GM20000 (cell line): ENCODE measurements around the gene WFDC8.

Source experiments
- DNase-seq: peaks from one replicate; pipeline ENCODE4 v3.0.0; 2012; ENCODE audit warnings: low spot score
- CTCF ChIP-seq: IDR thresholded peaks from 2 replicates; pipeline ENCODE4 v1.5.1; 2012; ENCODE audit warnings: mild to moderate bottlenecking, control low read depth; ENCODE audit errors: extremely low read depth, missing control alignments

Gene WFDC8

GRCh38 chr20:45523821-45524220 is 55.3 kb downstream of the WFDC8 start:
- DNase-seq, result no peak

GRCh38 chr20:45518282-45518681 is 60.8 kb downstream of the WFDC8 start:
- DNase-seq, result no peak
- no peak for TF ChIP-seq CTCF

More at GRCh38 chr20:45523821-45524220, 55.3 kb downstream of the WFDC8 start:
- TF ChIP-seq CTCF, result no peak

GRCh38 chr20:45515147-45515913 is 63.8 kb downstream of the WFDC8 start, which contains the start of gene SPINT3:
Gene SPINT3, minus strand, starts transcription at chr20:45515622. Its CDS starts 14 bp downstream, at chr20:45515608.
- no peak for DNase-seq
- TF ChIP-seq CTCF, result no peak

GRCh38 chr20:45510242-45510862 is 68.7 kb downstream of the WFDC8 start:
- no peak for DNase-seq
- TF ChIP-seq CTCF, result no peak

GRCh38 chr20:45509091-45509490 is 70.0 kb downstream of the WFDC8 start:
- TF ChIP-seq CTCF, result no peak
- DNase-seq, result no peak

GRCh38 chr20:45508068-45508886 is 70.8 kb downstream of the WFDC8 start:
- no peak for DNase-seq
- TF ChIP-seq CTCF, result no peak
